Right lobe of liver (tissue), 6 donors: ENCODE measurements around the gene SPECC1L. TPM values are rescaled to one million over a fixed set of nuclear protein-coding genes. Genes with fewer than 3 reads are reported as not detected.

Experiments used
- ATAC-seq, 4 donors: fragments of 200-7000 bp; cut with Tn5 transposase; one replicate each; pipeline ENCODE4 v1.9.1; 2020; ENCODE audit warnings: mild to moderate bottlenecking in 4 of 4, moderate library complexity in 4 of 4
- DNase-seq, 3 donors: peaks; one replicate each; pipeline ENCODE4 v3.0.0-alpha.2; 2020
- H3K27ac ChIP-seq, 3 donors: fragments of 200-600 bp; one replicate each; pipeline ENCODE4 v1.8.0; 2022
- H3K27me3 ChIP-seq, 2 donors: fragments of 200-600 bp; one replicate each; pipeline ENCODE4 v1.8.0; 2022
- H3K36me3 ChIP-seq, 4 donors: fragments of 200-600 bp; sonication (generic) in 1 of 4; one replicate each; pipeline versions ENCODE4 v1.5.1 to v1.8.0; 2017 to 2022; ENCODE audit warnings: control low read depth in 1 of 4
- H3K4me1 ChIP-seq, 4 donors: fragments of 200-600 bp; sonication (generic) in 1 of 4; one replicate each; pipeline versions ENCODE4 v1.5.1 to v1.8.0; 2017 to 2022; ENCODE audit warnings: control low read depth in 1 of 4
- H3K4me3 ChIP-seq, 3 donors: fragments of 200-600 bp; one replicate each; pipeline ENCODE4 v1.8.0; 2022
- H3K9me3 ChIP-seq, 4 donors: fragments of 200-600 bp; sonication (generic) in 1 of 4; one replicate each; pipeline versions ENCODE4 v1.5.1 to v1.8.0; 2017 to 2022; ENCODE audit warnings: control low read depth in 1 of 4
- CTCF ChIP-seq, 4 donors: fragments of 200-600 bp in 3 of 4; fragments of 450-650 bp in 1 of 4; IDR thresholded peaks; one replicate each; pipeline versions ENCODE4 v1.5.1 to v1.8.0; 2016 to 2022; ENCODE audit warnings: antibody characterized with exemption in 4 of 4, mild to moderate bottlenecking in 2 of 4
- POLR2A ChIP-seq: fragments of 450-650 bp; IDR thresholded peaks from one replicate; pipeline ENCODE4 v1.6.1; 2017; ENCODE audit warnings: antibody characterized with exemption, mild to moderate bottlenecking
- WGBS: methylation state at CpG from one replicate; pipeline ENCODE4 v1.1.6; 2018; ENCODE audit warnings: low coverage, low lambda C conversion rate; ENCODE audit not compliant: insufficient coverage; ENCODE audit errors: missing lambda C conversion rate; 5-methylcytosine and 5-hydroxymethylcytosine counted together
- intact Hi-C, 2 donors: fragments of 100-400 bp; cut with DNase I; formaldehyde crosslinking; loops; one replicate each; pipeline versions ENCODE4 v1.11.2 to v1.14.1; 2022
- total RNA-seq, 6 experiments: library from RNA; depleted of rRNA in 2 of 6; stranded (reverse); fragments of >200 nt in 2 of 6; fragmentation: NEBNext Ultra II Directional in 3 of 6; extraction: Animal tissue kit (Norgen Biotek cat#: 25700) in 3 of 6; gene quantifications; one replicate each; pipeline versions ENCODE4 v1.1.0 to v1.2.4, GENCODE V29; 2016 to 2023
- donor health status: DM: no; HTN: yes; CAD: no.
- donor health status: DM: no; HTN: no; CAD: no.
- donor health status: DM: no; HTN: no; CAD: no.
- donor health status: DM: no; HTN: yes; CAD: no.
- donor health status: DM: no; HTN: yes; CAD: no.

Gene SPECC1L
- total RNA-seq, 6 experiments from 2014 or later, result 16.3 to 26.4 (median 24.2) TPM

- Histone ChIP-seq H3K9me3 (no peaks in the 10 kb centered on the region), H3K36me3 (no peaks in the 10 kb centered on the region), H3K4me3 (no peak overlapping the region), H3K4me1 (no peaks in the 10 kb centered on the region), H3K27ac (no peak overlapping the region), H3K27me3 (no peaks in the 10 kb centered on the region)
- WGBS, result 49% methylated on average over 7 of the region's 18 CpGs
- TF ChIP-seq POLR2A (no peak), CTCF (IDR thresholded peaks at IDR 0.05) (peak; percentile 32 to 56 (median 44))
- intact Hi-C loops, result loop anchor here in 1 of 2 donors (10.0 kb wide), 1 partner anchor 46 kb away; the partner anchor contains the start of gene SUSD2
- DNase-seq (peak; percentile 62 to 69 (median 67)), ATAC-seq (peak; percentile 52 to 74 (median 67))
Observed at GRCh38 chr22:24230911-24231656, 39.5 kb upstream of the SPECC1L start.

DNA sequence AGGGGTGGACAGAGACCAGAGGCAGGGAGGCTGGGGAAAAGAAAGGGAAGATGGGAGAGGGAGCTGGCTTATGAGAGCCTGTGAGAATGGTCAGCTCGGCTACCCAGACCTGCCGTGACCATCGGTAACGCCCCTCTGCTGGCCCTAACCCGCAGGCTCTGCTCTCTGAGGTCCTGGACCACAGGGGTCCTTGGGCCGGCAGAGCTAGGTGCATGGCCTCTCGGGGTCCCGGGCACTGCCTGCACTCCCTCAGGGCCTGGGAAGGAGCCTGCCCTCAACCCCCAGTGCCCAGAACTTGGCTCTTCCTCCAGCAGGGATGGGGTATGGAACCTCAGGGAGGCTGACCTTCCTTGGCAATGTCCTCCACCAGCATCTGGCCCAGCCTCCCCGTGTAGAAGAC lies 38.9 kb upstream of the SPECC1L start:
- Histone ChIP-seq H3K27ac (no peak overlapping the region), H3K9me3 (no peaks in the 10 kb centered on the region), H3K4me3 (no peak overlapping the region), H3K27me3 (no peaks in the 10 kb centered on the region), H3K36me3 (no peaks in the 10 kb centered on the region), H3K4me1 (no peaks in the 10 kb centered on the region)
- peak in 1 of 3 donors; percentile 54 for DNase-seq
- intact Hi-C loops, result loop anchor here in 1 of 2 donors (10.0 kb wide), 1 partner anchor 47 kb away; the partner anchor contains the start of gene SUSD2
- WGBS, result no CpG with 5 or more reads among the region's 9 CpGs
- peak in 1 of 4 donors; percentile 18 for ATAC-seq
- TF ChIP-seq CTCF (IDR thresholded peaks at IDR 0.05), result no peak
- no peak for TF ChIP-seq POLR2A

DNA sequence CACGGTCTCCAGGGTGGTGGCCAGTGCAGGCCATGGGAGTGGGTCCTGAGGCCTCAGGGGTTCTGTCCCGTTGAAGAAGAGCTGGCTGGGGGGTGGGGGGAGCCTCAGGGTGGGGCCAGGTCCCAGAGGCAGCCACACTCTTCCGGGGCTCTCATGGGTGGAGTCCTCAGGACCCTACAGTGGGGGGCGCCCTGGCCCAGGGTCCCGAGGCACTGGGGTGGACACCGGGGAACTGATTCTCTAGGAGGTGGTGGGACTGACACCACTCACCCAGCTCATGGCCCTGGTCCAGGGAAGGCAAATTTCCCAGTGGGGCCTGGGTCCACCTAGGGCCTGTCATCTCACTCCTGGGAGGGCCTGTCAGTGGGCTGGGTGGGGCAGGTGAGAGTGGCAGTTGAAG lies 38.5 kb upstream of the SPECC1L start:
- DNase-seq (no peak), ATAC-seq (peak in 1 of 4 donors; percentile 12)
- Histone ChIP-seq H3K4me3 (no peak overlapping the region), H3K4me1 (no peaks in the 10 kb centered on the region), H3K36me3 (no peaks in the 10 kb centered on the region), H3K27ac (no peak overlapping the region), H3K9me3 (no peaks in the 10 kb centered on the region), H3K27me3 (no peaks in the 10 kb centered on the region)
- TF ChIP-seq CTCF (IDR thresholded peaks at IDR 0.05) (no peak), POLR2A (no peak)
- no CpG with 5 or more reads among the region's 6 CpGs for WGBS
- intact Hi-C loops, result loop anchor here in 1 of 2 donors (10.0 kb wide), 1 partner anchor 47 kb away; the partner anchor contains the start of gene SUSD2

- WGBS, result no CpG with 5 or more reads among the region's 15 CpGs
- Histone ChIP-seq H3K4me1 (no peaks in the 10 kb centered on the region), H3K4me3 (no peak overlapping the region), H3K36me3 (no peaks in the 10 kb centered on the region), H3K9me3 (no peaks in the 10 kb centered on the region), H3K27me3 (no peaks in the 10 kb centered on the region), H3K27ac (no peak overlapping the region)
- ATAC-seq, result no peak
- no peak for TF ChIP-seq POLR2A
- TF ChIP-seq CTCF (IDR thresholded peaks at IDR 0.05), result no peak
- no peak for DNase-seq
- intact Hi-C loops, result loop anchor here in 1 of 2 donors (10.0 kb wide), 1 partner anchor 48 kb away; the partner anchor contains the start of gene SUSD2
Observed at GRCh38 chr22:24232725-24233124, 37.9 kb upstream of the SPECC1L start.
